ENCODE data around the gene DEFB123.

The DEFB123 gene

GRCh38 chr20:31496761-31497295, 56.4 kb downstream of the DEFB123 start:
- in situ Hi-C loops (cut with HindIII; ENCODE audit: low sequenced_read_pairs): loop anchor here (5.0 kb wide), 1 partner anchor 75 kb away; no protein-coding TSS in a partner anchor
- H3K4me3 ChIP-seq (ENCODE audit: low read depth, low read length): no peak overlapping the region
- no peak for DNase-seq (ENCODE audit: low read depth)
- TF ChIP-seq CTCF (IDR thresholded peaks at IDR 0.05; ENCODE audit: low read depth, low read length, missing control alignments): no peak

- H3K4me3 ChIP-seq (ENCODE audit: low read depth, low read length): no peak overlapping the region
- in situ Hi-C loops (cut with HindIII; ENCODE audit: low sequenced_read_pairs): loop anchor here (5.0 kb wide), 1 partner anchor 76 kb away; no protein-coding TSS in a partner anchor
- TF ChIP-seq CTCF (IDR thresholded peaks at IDR 0.05; ENCODE audit: low read depth, low read length, missing control alignments): no peak
- no peak for DNase-seq (ENCODE audit: low read depth)
These were observed 57.6 kb downstream of the DEFB123 start for GRCh38 chr20:31497838-31498540.

All from astrocyte of the cerebellum (primary cell).